K562 (cell line): ENCODE data around the gene TRIM14.

Experiments
- GATA2 ChIP-seq: sonication (generic); formaldehyde crosslinking; IDR thresholded peaks from 2 replicates; pipeline ENCODE4 v1.4.0; 2020; ENCODE audit warnings: mild to moderate bottlenecking, missing genetic modification reagents
- POLR2AphosphoS5 ChIP-seq: IDR thresholded peaks from 2 replicates; pipeline ENCODE4 v1.6.1; 2011; ENCODE audit warnings: mild to moderate bottlenecking, low read depth, low read length, moderate library complexity; ENCODE audit not compliant: control insufficient read depth, insufficient read depth
- RAD21 ChIP-seq, 2 experiments: fragments of 250-450 bp in 1 of 2; fragments of 450-650 bp in 1 of 2; sonication (Bioruptor Pico) in 1 of 2; formaldehyde crosslinking in 1 of 2; IDR thresholded peaks in 1 of 2; conservative IDR thresholded peaks in 1 of 2; 2 replicates each; pipeline versions ENCODE4 v1.4.0 to v1.8.0; 2020 to 2022; ENCODE audit warnings: mild to moderate bottlenecking in 2 of 2, moderate library complexity in 1 of 2

- no peak for TF ChIP-seq GATA2 (CRISPR knock-in tag)
- TF ChIP-seq RAD21 (CRISPR knock-in tag; conservative IDR thresholded peaks at IDR 0.05 in 1 of 2, IDR thresholded peaks at IDR 0.05 in 1 of 2), result no peak
- no peak for TF ChIP-seq POLR2AphosphoS5
Observed at GRCh38 chr9:98150164-98150563, 31.1 kb upstream of the TRIM14 start.
